HepG2 (cell line): Measurements from ENCODE around the gene LSM12.

Experiments
- ATF1 ChIP-seq: IDR thresholded peaks from 2 replicates; pipeline ENCODE4 v1.6.1; 2016; ENCODE audit warnings: mild to moderate bottlenecking, control low read depth
- CEBPB ChIP-seq: IDR thresholded peaks from 2 replicates; pipeline ENCODE4 v1.6.1; 2011; ENCODE audit warnings: low read depth, low read length, improper control_type of control experiment, borderline replicate concordance
- DR1 ChIP-seq: sonication (generic); formaldehyde crosslinking; IDR thresholded peaks from 2 replicates; pipeline ENCODE4 v1.8.0; 2021; ENCODE audit warnings: mild to moderate bottlenecking, missing genetic modification reagents, inconsistent platforms
- EP300 ChIP-seq, 3 experiments: sonication (generic) in 1 of 3; formaldehyde crosslinking in 1 of 3; IDR thresholded peaks; 2 replicates each; pipeline versions ENCODE4 v1.5.1 to v1.6.1; 2011 to 2020; ENCODE audit warnings: low read depth in 2 of 3, low read length in 2 of 3, borderline replicate concordance in 1 of 3, improper control_type of control experiment in 1 of 3, mild to moderate bottlenecking in 1 of 3, missing genetic modification reagents in 1 of 3, moderate library complexity in 1 of 3
- ESRRA ChIP-seq: sonication (generic); formaldehyde crosslinking; IDR thresholded peaks from 2 replicates; pipeline ENCODE4 v1.5.1; 2020; ENCODE audit warnings: mild to moderate bottlenecking, low read depth, missing genetic modification reagents
- KLF13 ChIP-seq: sonication (generic); formaldehyde crosslinking; IDR thresholded peaks from 2 replicates; pipeline ENCODE4 v1.4.0; 2020; ENCODE audit warnings: mild to moderate bottlenecking, missing genetic modification reagents
- KLF9 ChIP-seq: IDR thresholded peaks from 2 replicates; pipeline ENCODE4 v1.6.1; 2016; ENCODE audit warnings: low read depth
- SIN3A ChIP-seq: IDR thresholded peaks from 2 replicates; pipeline ENCODE4 v1.6.1; 2011; ENCODE audit warnings: low read depth, mild to moderate bottlenecking, control low read depth, low read length, borderline replicate concordance
- SMAD1 ChIP-seq: sonication (generic); formaldehyde crosslinking; IDR thresholded peaks from 2 replicates; pipeline ENCODE4 v1.4.0; 2020; ENCODE audit warnings: missing genetic modification reagents, low read depth, mild to moderate bottlenecking, borderline replicate concordance
- SMAD9 ChIP-seq: sonication (generic); formaldehyde crosslinking; IDR thresholded peaks from 2 replicates; pipeline ENCODE4 v1.5.1; 2020; ENCODE audit warnings: mild to moderate bottlenecking, missing genetic modification reagents
- SRY ChIP-seq: sonication (generic); formaldehyde crosslinking; IDR thresholded peaks from 2 replicates; pipeline ENCODE4 v1.8.0; 2022; ENCODE audit warnings: mild to moderate bottlenecking, missing genetic modification reagents
- ZNF407 ChIP-seq: sonication (generic); formaldehyde crosslinking; IDR thresholded peaks from one replicate; pipeline ENCODE4 v1.5.1; 2020; ENCODE audit warnings: mild to moderate bottlenecking, missing genetic modification reagents; ENCODE audit errors: not compliant biosample characterization
- ZNF512 ChIP-seq: sonication (generic); formaldehyde crosslinking; IDR thresholded peaks from 2 replicates; pipeline ENCODE4 v1.4.0; 2020; ENCODE audit warnings: mild to moderate bottlenecking, missing genetic modification reagents

GRCh38 chr17:44113382-44113781 lies 46.9 kb upstream of the LSM12 start:
- no peak for TF ChIP-seq SIN3A
- TF ChIP-seq SMAD9 (CRISPR knock-in tag), result no peak
- no peak for TF ChIP-seq ZNF512 (CRISPR knock-in tag)
- no peak for TF ChIP-seq SMAD1 (CRISPR knock-in tag)
- TF ChIP-seq SRY (CRISPR knock-in tag), result no peak
- TF ChIP-seq DR1 (CRISPR knock-in tag), result no peak
- TF ChIP-seq KLF13 (CRISPR knock-in tag), result no peak
- no peak for TF ChIP-seq ZNF407 (CRISPR knock-in tag)
- no peak for TF ChIP-seq ESRRA
- no peak for TF ChIP-seq ATF1
- no peak for TF ChIP-seq CEBPB
- TF ChIP-seq EP300 (IDR thresholded peaks at IDR 0.05; ENCODE audit: low read depth in 2 of 2, low read length in 2 of 2), result no peak
- no peak for TF ChIP-seq EP300 (CRISPR knock-in tag; IDR thresholded peaks at IDR 0.05; ENCODE audit: borderline replicate concordance)
- TF ChIP-seq KLF9 (CRISPR knock-in tag), result no peak
